HG02840 (cell line): Measurements from ENCODE around the gene TNK1.
"Not testable (repeated sequence)": the region's sequence is repeated elsewhere in the genome, so short reads cannot be mapped to it uniquely, and the experiment has no call there.

Experiments used
- ATAC-seq: cut with Tn5 transposase; IDR thresholded peaks from one replicate; pipeline ENCODE4 v1.9.1; 2021; ENCODE audit warnings: mild to moderate bottlenecking, moderate library complexity, moderate number of reproducible peaks; ENCODE audit not compliant: unreplicated experiment, low FRiP score

The TNK1 gene

GRCh38 chr17:7354262-7354843, 26.5 kb upstream of the TNK1 start:
- no peak for ATAC-seq

- no peak for ATAC-seq
These were observed 25.8 kb upstream of the TNK1 start, which contains the start of gene TMEM95 for GRCh38 chr17:7355053-7355452. TSS of gene TMEM95 (plus strand) at chr17:7355156. CDS start at chr17:7355205, 49 bp downstream.

GRCh38 chr17:7355573-7355972, 25.3 kb upstream of the TNK1 start:
- no peak for ATAC-seq

GRCh38 chr17:7356072-7356549, 24.8 kb upstream of the TNK1 start:
- ATAC-seq: no peak

- no peak for ATAC-seq
These were observed 24.1 kb upstream of the TNK1 start for GRCh38 chr17:7356756-7357155.

GRCh38 chr17:7357381-7357780, 23.5 kb upstream of the TNK1 start:
- no peak for ATAC-seq

- ATAC-seq: no peak
These were observed 19.0 kb upstream of the TNK1 start for GRCh38 chr17:7361906-7362305.

GRCh38 chr17:7363311-7363710, 17.6 kb upstream of the TNK1 start:
- no peak for ATAC-seq

- ATAC-seq: not testable (repeated sequence)
These were observed 14.9 kb upstream of the TNK1 start for GRCh38 chr17:7365963-7366362.

GRCh38 chr17:7367083-7367482, 13.8 kb upstream of the TNK1 start:
- no peak for ATAC-seq

- ATAC-seq: no peak
These were observed 12.8 kb upstream of the TNK1 start for GRCh38 chr17:7367918-7368598.

- not testable (repeated sequence) for ATAC-seq
These were observed 12.3 kb upstream of the TNK1 start for GRCh38 chr17:7368599-7368994.

- ATAC-seq: no peak
These were observed 11.1 kb upstream of the TNK1 start for GRCh38 chr17:7369825-7370224.

GRCh38 chr17:7370853-7371252, 10.0 kb upstream of the TNK1 start:
- no peak for ATAC-seq

- no peak for ATAC-seq
These were observed 6.5 kb upstream of the TNK1 start for GRCh38 chr17:7374353-7374752.

- ATAC-seq: no peak
These were observed 1.8 kb upstream of the TNK1 start for GRCh38 chr17:7379134-7379533.

- no peak for ATAC-seq
These were observed 568 bp upstream of the TNK1 start for GRCh38 chr17:7380321-7380720.

- ATAC-seq: no peak
These were observed 2.0 kb downstream of the TNK1 start for GRCh38 chr17:7382901-7383300.

GRCh38 chr17:7383371-7383741, 2.5 kb downstream of the TNK1 start:
- ATAC-seq: no peak

GRCh38 chr17:7383742-7384488, 3.0 kb downstream of the TNK1 start:
- no peak for ATAC-seq

GRCh38 chr17:7384489-7385081, 3.7 kb downstream of the TNK1 start:
- no peak for ATAC-seq
